ENCODE data around the gene CFAP46. TPM values are rescaled to one million over a fixed set of nuclear protein-coding genes. Genes with fewer than 3 reads are reported as not detected.

The CFAP46 gene
- total and polyA plus RNA-seq, 10 of the 15 experiments (the other 5 are each of a cell fraction or from before 2014, with no cell fraction given) = 0.01 to 0.18 (median 0.03) TPM; not detected in 7

- no peak overlapping the region for H3K9ac ChIP-seq (ENCODE audit: control insufficient read depth, insufficient read depth, low read length)
- H3K27ac ChIP-seq (ENCODE audit: control insufficient read depth, insufficient read depth) = no peak overlapping the region
- no peaks in the 10 kb centered on the region for H3K36me3 ChIP-seq (ENCODE audit: control insufficient read depth in 2 of 2, insufficient read depth in 2 of 2, low read length in 1 of 2)
- RAD21 ChIA-PET (ENCODE audit: unreplicated experiment) = no interaction called here
- no peaks in the 10 kb centered on the region for H3K79me2 ChIP-seq (ENCODE audit: control insufficient read depth, insufficient read depth, low read length)
- in situ Hi-C loops (cut with MboI) (no loop called here), intact Hi-C loops (cut with micrococcal nuclease; ENCODE audit: unreplicated experiment) (no loop called here)
- POLR2A ChIA-PET = no interaction called here
- SMC1A ChIA-PET (ENCODE audit: uncharacterized antibody, unreplicated experiment) = no interaction called here
- no peaks in the 10 kb centered on the region for H3K4me1 ChIP-seq (ENCODE audit: control insufficient read depth, insufficient read depth, low read length)
- no peaks in the 10 kb centered on the region; the same call in 2 of the 3 replicates for H3K9me3 ChIP-seq (replicated peaks; ENCODE audit: control insufficient read depth, insufficient read depth, low read length)
- TF ChIP-seq SMC3 (IDR thresholded peaks at IDR 0.05; ENCODE audit: borderline replicate concordance, low read length) (no peak), FOXK2 (IDR thresholded peaks at IDR 0.05) (no peak), JUNB (IDR thresholded peaks at IDR 0.05) (no peak), SP1 (IDR thresholded peaks at IDR 0.05; ENCODE audit: low read depth, low read length) (no peak), KDM1A (IDR thresholded peaks at IDR 0.05; ENCODE audit: borderline replicate concordance) (no peak), CEBPB (IDR thresholded peaks at IDR 0.05; ENCODE audit: borderline replicate concordance in 1 of 2, low read depth in 2 of 2, low read length in 2 of 2) (no peak), CHD1 (IDR thresholded peaks at IDR 0.05; ENCODE audit: low read depth, low read length) (no peak), TAF1 (IDR thresholded peaks at IDR 0.05; ENCODE audit: borderline replicate concordance, low read depth, low read length) (no peak), MAX (IDR thresholded peaks at IDR 0.05; ENCODE audit: low read depth, low read length) (no peak), MXI1 (IDR thresholded peaks at IDR 0.05; ENCODE audit: low read depth, low read length) (no peak), CHD2 (IDR thresholded peaks at IDR 0.05; ENCODE audit: borderline replicate concordance, low read depth, low read length) (no peak), CUX1 (IDR thresholded peaks at IDR 0.05; ENCODE audit: insufficient replicate concordance, low read depth, low read length) (no peak), BCLAF1 (IDR thresholded peaks at IDR 0.05) (no peak)
- H2AFZ ChIP-seq (ENCODE audit: control insufficient read depth, low read depth, low read length) = no peak overlapping the region
- WGBS (ENCODE audit: insufficient coverage, insufficient replicate concordance, low lambda C conversion rate, missing lambda C conversion rate) = 49% methylated on average over 24 of the region's 26 CpGs
- no TSS peak for BruUV-seq (replicated peaks)
- H3K4me3 ChIP-seq = no peak overlapping the region
- CTCF ChIA-PET = no interaction called here
- H3K4me2 ChIP-seq (ENCODE audit: control insufficient read depth, insufficient read depth) = no peak overlapping the region
- DNase-seq (ENCODE audit: low read depth, low spot score) (no peak), FAIRE-seq (no peak), ATAC-seq (no peak)
- no peaks in the 10 kb centered on the region for H4K20me1 ChIP-seq (ENCODE audit: control insufficient read depth, insufficient read depth)
- no peaks in the 10 kb centered on the region for H3K27me3 ChIP-seq (replicated peaks in 1 of 2; ENCODE audit: control insufficient read depth in 2 of 2, insufficient read depth in 2 of 2, low read length in 1 of 2)
These were observed 42.6 kb upstream of the CFAP46 start for GRCh38 chr10:132984801-132985545.
